SK-N-MC (cell line): ENCODE measurements around the gene QKI.

Experiments used
- EZH2 ChIP-seq: fragments of 200-600 bp; sonication (generic); IDR thresholded peaks from one replicate; pipeline ENCODE4 v1.6.1; 2017; ENCODE audit warnings: antibody characterized with exemption
- FOXP2 ChIP-seq: optimal IDR thresholded peaks from 2 replicates; pipeline ENCODE3; 2011; ENCODE audit warnings: mild to moderate bottlenecking, moderate library complexity; ENCODE audit not compliant: insufficient read depth; ENCODE audit errors: extremely low read length, control extremely low read depth
- POLR2AphosphoS5 ChIP-seq: IDR thresholded peaks from 2 replicates; pipeline ENCODE4 v1.6.1; 2012; ENCODE audit warnings: mild to moderate bottlenecking, low read depth, low read length, borderline replicate concordance

- TF ChIP-seq POLR2AphosphoS5 (no peak), EZH2 (no peak), FOXP2 (no peak)
These were observed 15.7 kb upstream of the QKI start for GRCh38 chr6:163398815-163399214.
